Stimulated activated effector memory CD8-positive, alpha-beta T cell treated with anti-CD3 and anti-CD28 coated beads, Interleukin-12 subunit alpha, Interleukin-12 subunit beta, amount 100 ng/mL, for 72 hours (primary cell): ENCODE data around the gene ENPP1.
A peak's percentile ranks its signal among the peaks of the same experiment; 100 is the strongest.

Experiments used
- ATAC-seq: fragments of 150-1000 bp; cut with Tn5 transposase; 2 replicates; pipeline ENCODE4 v1.10.0; 2021
- DNase-seq, 2 donors: peaks; one replicate each; pipeline ENCODE4 v3.0.0; 2021 to 2022; ENCODE audit warnings: low spot score in 2 of 2
- H3K27ac Mint-ChIP-seq: one replicate; pipeline ENCODE4 v1.8.0; 2022; ENCODE audit warnings: mild to moderate bottlenecking, mixed read lengths
- H3K36me3 Mint-ChIP-seq: one replicate; pipeline ENCODE4 v1.8.0; 2022; ENCODE audit warnings: mild to moderate bottlenecking, mixed read lengths
- H3K4me1 Mint-ChIP-seq: one replicate; pipeline ENCODE4 v1.8.0; 2022; ENCODE audit warnings: mixed read lengths
- H3K4me3 Mint-ChIP-seq: one replicate; pipeline ENCODE4 v1.8.0; 2022; ENCODE audit warnings: mild to moderate bottlenecking, mixed read lengths
- H3K9me3 Mint-ChIP-seq: one replicate; pipeline ENCODE4 v1.8.0; 2022; ENCODE audit warnings: mixed read lengths

The ENPP1 gene

GRCh38 chr6:131807321-131807643 lies 538 bp upstream of the ENPP1 start:
- Mint-ChIP-seq H3K4me1 (peaks cover 22% of the 10 kb centered on the region), H3K4me3 (peak overlapping the region; percentile 86), H3K27ac (no peak overlapping the region), H3K36me3 (peaks cover 5% of the 10 kb centered on the region), H3K9me3 (no peaks in the 10 kb centered on the region)
- DNase-seq, result no peak
- no peak for ATAC-seq

DNA sequence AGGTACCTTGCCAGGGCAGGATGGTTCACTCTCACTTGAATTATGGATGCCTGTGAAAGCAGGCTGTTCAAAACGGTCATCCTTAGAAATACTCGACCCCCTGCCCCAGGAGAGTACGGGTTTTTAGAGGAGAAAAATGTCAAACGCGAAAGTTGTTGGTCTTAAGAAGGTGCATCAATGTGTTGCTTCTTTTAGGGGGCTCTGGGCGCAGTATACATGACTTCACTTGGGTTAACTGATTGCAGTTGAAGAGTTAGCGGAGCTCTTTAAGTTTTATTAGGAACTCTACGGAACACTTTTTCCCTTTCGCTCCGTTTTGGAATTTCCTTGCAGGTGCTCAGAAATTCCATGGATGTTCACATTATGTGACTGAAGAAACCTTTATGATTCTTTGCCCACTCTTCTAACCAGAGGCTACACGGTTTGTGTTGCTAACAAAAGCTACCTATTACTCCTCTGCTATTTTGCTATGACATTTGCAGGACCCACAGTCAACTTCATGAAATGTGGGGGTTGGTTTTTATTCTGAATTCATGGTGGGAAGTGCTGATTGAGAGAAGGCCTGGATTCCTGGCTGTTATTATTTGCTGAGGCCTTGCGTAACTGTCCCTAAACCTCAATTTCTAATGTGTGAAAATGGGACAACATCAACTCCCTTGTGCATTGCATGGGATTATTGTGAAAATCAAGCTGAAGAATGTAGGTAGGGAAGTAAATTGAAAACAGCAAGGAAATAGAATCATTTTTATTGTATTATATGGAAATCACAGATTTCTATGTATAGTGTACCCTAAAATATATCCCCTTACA lies 845 bp downstream of the ENPP1 start:
- peaks cover 5% of the 10 kb centered on the region for H3K36me3 Mint-ChIP-seq
- peaks cover 11% of the 10 kb centered on the region for H3K4me1 Mint-ChIP-seq
- H3K4me3 Mint-ChIP-seq, result peak overlapping the region; percentile 86
- ATAC-seq (no peak), DNase-seq (no peak)
- H3K9me3 Mint-ChIP-seq, result no peaks in the 10 kb centered on the region
- H3K27ac Mint-ChIP-seq, result no peak overlapping the region

DNA sequence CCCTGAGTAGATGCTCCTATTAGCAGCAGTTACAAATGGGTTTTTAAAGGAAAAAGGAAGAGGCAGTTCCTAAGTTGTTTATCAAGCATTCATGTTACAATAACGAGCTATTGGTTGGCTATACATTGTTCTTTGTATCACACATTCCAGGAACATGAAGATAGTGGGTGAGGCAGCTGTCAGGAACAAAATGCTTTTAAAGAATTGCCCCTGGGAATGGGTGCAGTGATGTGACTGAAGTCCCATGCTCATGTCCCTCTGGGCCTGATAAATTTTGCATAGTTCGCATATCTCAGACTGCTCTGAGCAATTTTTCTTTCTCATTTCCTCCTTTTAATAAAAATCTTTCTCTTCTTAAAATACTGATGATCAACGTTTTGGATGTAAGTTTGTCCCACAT lies 3.7 kb downstream of the ENPP1 start:
- Mint-ChIP-seq H3K4me1 (peaks cover 9% of the 10 kb centered on the region), H3K9me3 (no peaks in the 10 kb centered on the region), H3K4me3 (no peak overlapping the region), H3K27ac (no peak overlapping the region), H3K36me3 (peaks cover 5% of the 10 kb centered on the region)
- ATAC-seq (no peak), DNase-seq (no peak)

DNA sequence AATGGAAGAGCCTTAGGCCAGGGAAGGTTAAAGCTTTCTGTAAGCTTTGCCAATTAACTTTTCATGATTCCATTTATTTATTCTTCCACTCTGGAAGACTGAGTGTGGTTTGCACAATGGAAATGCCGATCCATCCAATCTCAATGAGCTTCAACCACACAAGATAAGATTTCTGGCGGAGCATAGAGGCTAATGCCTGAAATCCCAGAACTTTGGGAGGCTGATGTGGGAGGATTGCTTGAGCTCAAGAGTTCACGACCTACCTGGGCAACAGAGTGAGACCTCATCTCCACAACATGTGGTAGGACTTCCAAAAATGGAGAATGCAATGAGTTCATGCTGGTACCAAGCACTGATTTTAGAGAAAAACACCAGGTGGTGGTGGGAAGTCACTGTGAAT lies 6.2 kb downstream of the ENPP1 start:
- H3K36me3 Mint-ChIP-seq, result no peaks in the 10 kb centered on the region
- no peak overlapping the region for H3K27ac Mint-ChIP-seq
- DNase-seq, result no peak
- no peak for ATAC-seq
- H3K9me3 Mint-ChIP-seq, result no peaks in the 10 kb centered on the region
- no peak overlapping the region for H3K4me3 Mint-ChIP-seq
- no peaks in the 10 kb centered on the region for H3K4me1 Mint-ChIP-seq

- ATAC-seq, result no peak
- H3K9me3 Mint-ChIP-seq, result no peaks in the 10 kb centered on the region
- H3K4me1 Mint-ChIP-seq, result no peaks in the 10 kb centered on the region
- no peak overlapping the region for H3K4me3 Mint-ChIP-seq
- H3K36me3 Mint-ChIP-seq, result no peaks in the 10 kb centered on the region
- no peak for DNase-seq
- H3K27ac Mint-ChIP-seq, result no peak overlapping the region
Measured at GRCh38 chr6:131816869-131817268, 9.0 kb downstream of the ENPP1 start.

DNA sequence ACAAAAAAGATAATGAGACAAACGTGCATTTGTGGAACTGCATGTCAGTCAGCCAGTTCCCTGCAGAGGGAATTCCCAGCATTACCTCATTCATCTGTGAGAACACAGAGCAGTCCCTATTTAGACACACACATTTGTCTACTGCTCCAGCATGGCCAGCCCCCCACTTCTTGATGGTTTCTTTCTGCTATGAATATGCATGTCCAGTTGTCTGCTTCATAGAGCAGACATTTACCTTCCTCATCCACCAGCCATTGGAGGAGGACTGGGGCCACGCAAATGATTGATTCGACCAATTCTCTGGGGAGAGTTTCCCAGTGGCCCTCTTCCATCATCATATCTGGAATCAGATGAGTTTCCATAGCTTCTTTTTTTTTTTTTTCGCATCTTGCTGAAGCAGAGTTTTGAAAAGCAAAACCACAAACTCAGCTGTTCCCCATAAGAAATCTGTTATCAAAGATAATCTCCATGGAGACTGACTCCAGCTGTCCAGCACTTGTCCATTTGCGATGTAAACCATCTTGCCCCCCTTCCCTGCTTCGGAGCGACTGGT lies 11.8 kb downstream of the ENPP1 start:
- Mint-ChIP-seq H3K36me3 (no peaks in the 10 kb centered on the region), H3K27ac (no peak overlapping the region), H3K9me3 (no peaks in the 10 kb centered on the region), H3K4me3 (no peak overlapping the region), H3K4me1 (no peaks in the 10 kb centered on the region)
- DNase-seq (no peak), ATAC-seq (no peak)

DNA sequence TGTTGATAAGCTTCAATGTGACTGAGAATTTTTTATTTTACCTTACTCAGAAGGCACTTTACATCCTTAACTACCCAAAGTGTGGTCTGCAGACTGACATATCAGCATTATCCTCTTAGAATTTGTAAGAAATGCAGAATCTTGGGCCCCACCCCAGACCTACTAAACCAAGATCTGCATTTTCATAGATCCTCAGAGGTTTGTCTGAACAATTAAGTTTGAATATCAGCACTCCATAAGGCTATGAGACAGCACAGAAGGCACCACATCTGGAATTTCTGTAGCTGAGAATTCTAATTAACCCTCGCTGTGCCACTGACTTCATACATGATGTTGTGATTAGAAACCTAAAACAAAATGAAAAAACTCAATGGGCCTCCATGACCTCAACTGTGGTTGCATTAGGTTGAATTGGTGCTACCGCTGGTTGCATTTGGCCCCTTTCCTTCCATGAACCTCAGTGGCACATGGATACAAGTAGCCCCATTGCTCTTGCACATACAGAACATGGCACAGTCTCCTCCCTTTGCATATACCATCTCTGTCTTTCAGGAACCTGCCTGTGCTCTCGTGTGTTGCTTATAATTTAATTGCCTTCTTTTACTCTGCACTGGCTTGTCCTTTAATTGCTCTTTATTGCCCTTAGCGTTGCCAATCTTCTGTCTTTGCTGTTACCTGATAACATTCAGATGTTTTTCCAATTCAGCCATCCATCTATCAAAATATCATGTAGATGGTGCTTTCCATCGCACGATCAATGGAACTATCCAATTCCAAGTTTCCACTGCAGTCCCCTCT lies 13.4 kb downstream of the ENPP1 start:
- Mint-ChIP-seq H3K36me3 (no peaks in the 10 kb centered on the region), H3K4me1 (no peaks in the 10 kb centered on the region), H3K9me3 (no peaks in the 10 kb centered on the region), H3K4me3 (no peak overlapping the region), H3K27ac (no peak overlapping the region)
- ATAC-seq, result no peak
- no peak for DNase-seq

- no peak overlapping the region for H3K4me3 Mint-ChIP-seq
- H3K9me3 Mint-ChIP-seq, result no peaks in the 10 kb centered on the region
- H3K27ac Mint-ChIP-seq, result no peak overlapping the region
- no peak for DNase-seq
- H3K4me1 Mint-ChIP-seq, result no peaks in the 10 kb centered on the region
- ATAC-seq, result no peak
- H3K36me3 Mint-ChIP-seq, result no peaks in the 10 kb centered on the region
Measured at GRCh38 chr6:131822119-131822518, 14.3 kb downstream of the ENPP1 start.

- Mint-ChIP-seq H3K9me3 (no peaks in the 10 kb centered on the region), H3K4me1 (no peaks in the 10 kb centered on the region), H3K36me3 (no peaks in the 10 kb centered on the region), H3K27ac (no peak overlapping the region), H3K4me3 (no peak overlapping the region)
- ATAC-seq (no peak), DNase-seq (no peak)
Measured at GRCh38 chr6:131823276-131823902, 15.6 kb downstream of the ENPP1 start.

- Mint-ChIP-seq H3K9me3 (no peaks in the 10 kb centered on the region), H3K36me3 (no peaks in the 10 kb centered on the region), H3K4me3 (no peak overlapping the region), H3K27ac (no peak overlapping the region), H3K4me1 (no peaks in the 10 kb centered on the region)
- ATAC-seq (no peak), DNase-seq (no peak)
Measured at GRCh38 chr6:131825946-131826345, 18.1 kb downstream of the ENPP1 start.

DNA sequence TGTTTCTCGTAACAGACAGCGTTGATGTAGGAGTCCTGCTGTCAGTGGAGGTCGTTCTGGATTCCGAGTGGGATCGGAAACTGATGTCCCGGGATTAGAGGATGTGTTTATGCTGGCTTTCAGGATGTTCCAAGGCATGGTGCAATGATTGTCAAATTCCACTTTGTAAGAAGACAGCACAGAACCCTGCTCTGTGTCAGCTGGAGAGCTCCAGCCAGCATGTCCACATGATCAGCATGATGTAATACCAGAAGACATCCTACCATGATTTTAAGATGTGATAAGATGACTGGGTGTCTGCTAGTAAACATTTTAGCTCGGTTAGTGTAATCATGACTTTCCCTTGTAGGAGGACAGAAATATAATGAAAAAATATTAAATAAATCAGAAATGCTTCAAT lies 20.3 kb downstream of the ENPP1 start:
- Mint-ChIP-seq H3K27ac (no peak overlapping the region), H3K9me3 (no peaks in the 10 kb centered on the region), H3K36me3 (no peaks in the 10 kb centered on the region), H3K4me1 (no peaks in the 10 kb centered on the region), H3K4me3 (no peak overlapping the region)
- ATAC-seq (no peak), DNase-seq (no peak)

DNA sequence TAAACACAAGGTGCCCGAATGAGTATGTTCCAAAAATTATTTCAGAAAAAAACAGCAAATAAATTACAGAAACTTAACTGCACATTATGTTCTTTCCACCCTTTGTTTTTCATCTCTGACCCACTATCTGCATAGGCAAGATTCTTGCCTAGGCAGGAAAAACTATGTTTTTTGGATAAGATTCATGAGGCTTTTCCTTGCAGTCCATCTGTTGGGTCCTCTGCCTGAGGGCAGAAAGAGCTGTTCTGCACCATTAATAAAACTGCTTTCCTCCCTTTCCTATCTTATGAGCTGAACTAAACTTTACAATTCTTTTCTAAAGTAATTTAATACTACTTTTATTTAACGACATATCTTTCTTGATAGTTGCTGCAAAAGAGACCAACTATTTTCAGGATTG lies 21.1 kb downstream of the ENPP1 start:
- no peak overlapping the region for H3K27ac Mint-ChIP-seq

GRCh38 chr6:131831392-131831791 lies 23.6 kb downstream of the ENPP1 start:
- ATAC-seq, result no peak
- Mint-ChIP-seq H3K36me3 (no peaks in the 10 kb centered on the region), H3K9me3 (no peaks in the 10 kb centered on the region), H3K4me3 (no peak overlapping the region), H3K27ac (no peak overlapping the region), H3K4me1 (no peaks in the 10 kb centered on the region)
- DNase-seq, result no peak

More for the DNA sequence above, 21.1 kb downstream of the ENPP1 start:
- H3K4me1 Mint-ChIP-seq, result no peaks in the 10 kb centered on the region
- H3K4me3 Mint-ChIP-seq, result no peak overlapping the region
- no peaks in the 10 kb centered on the region for H3K36me3 Mint-ChIP-seq
- DNase-seq (no peak), ATAC-seq (no peak)
- no peaks in the 10 kb centered on the region for H3K9me3 Mint-ChIP-seq

DNA sequence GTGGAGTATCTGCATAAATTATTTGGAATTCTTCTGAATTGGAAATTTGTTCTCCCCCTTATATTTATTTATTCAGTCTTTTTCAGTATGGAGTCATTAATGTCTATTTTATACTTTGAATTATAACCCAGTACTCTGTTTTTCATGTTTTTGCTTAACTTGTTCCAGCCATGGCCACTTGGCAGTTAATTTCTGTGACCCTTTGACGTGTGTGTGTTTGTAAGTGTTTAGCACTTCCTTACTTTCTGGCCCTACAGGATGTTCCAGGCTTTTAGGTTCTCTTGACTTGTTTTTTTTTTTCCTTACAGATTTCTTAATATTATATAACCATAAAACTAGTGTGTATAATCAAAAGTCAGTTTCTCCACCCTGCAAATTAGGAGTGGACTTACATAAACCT lies 24.1 kb downstream of the ENPP1 start:
- H3K4me1 Mint-ChIP-seq, result no peaks in the 10 kb centered on the region
- H3K27ac Mint-ChIP-seq, result no peak overlapping the region
- no peaks in the 10 kb centered on the region for H3K9me3 Mint-ChIP-seq
- no peaks in the 10 kb centered on the region for H3K36me3 Mint-ChIP-seq
- ATAC-seq (no peak), DNase-seq (no peak)
- H3K4me3 Mint-ChIP-seq, result no peak overlapping the region

DNA sequence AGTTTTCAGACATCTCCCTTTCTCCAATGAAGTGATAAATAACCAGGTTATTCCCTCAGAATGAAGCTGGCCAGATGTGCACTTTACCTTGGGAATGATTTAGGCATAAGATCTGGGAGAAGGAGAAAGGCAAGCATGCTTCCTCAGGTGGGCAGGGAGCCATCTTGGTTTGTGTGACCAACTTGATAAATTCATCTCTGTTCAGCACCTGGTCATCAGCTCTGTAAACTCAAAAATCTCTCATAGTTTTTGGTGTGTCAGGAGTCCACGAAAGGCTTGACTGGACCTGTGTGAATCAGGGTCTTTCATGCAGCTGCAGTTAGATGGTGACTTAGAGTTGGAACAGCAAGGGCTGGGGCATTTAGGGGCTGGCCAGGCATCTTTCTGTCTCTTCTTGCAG lies 24.5 kb downstream of the ENPP1 start:
- Mint-ChIP-seq H3K27ac (no peak overlapping the region), H3K36me3 (no peaks in the 10 kb centered on the region), H3K4me1 (no peaks in the 10 kb centered on the region), H3K9me3 (no peaks in the 10 kb centered on the region), H3K4me3 (no peak overlapping the region)
- ATAC-seq (no peak), DNase-seq (no peak)

GRCh38 chr6:131838051-131838450 lies 30.2 kb downstream of the ENPP1 start:
- DNase-seq, result no peak
- ATAC-seq, result no peak
- no peaks in the 10 kb centered on the region for H3K4me1 Mint-ChIP-seq
- no peaks in the 10 kb centered on the region for H3K36me3 Mint-ChIP-seq
- H3K9me3 Mint-ChIP-seq, result no peaks in the 10 kb centered on the region
- no peak overlapping the region for H3K4me3 Mint-ChIP-seq
- no peak overlapping the region for H3K27ac Mint-ChIP-seq
